HG03025 (cell line): ENCODE data around the gene GRIN2A.

Experiments used
- ATAC-seq: cut with Tn5 transposase; IDR thresholded peaks from one replicate; pipeline ENCODE4 v1.9.1; 2021; ENCODE audit warnings: mild to moderate bottlenecking, moderate library complexity; ENCODE audit not compliant: unreplicated experiment, low FRiP score

Gene GRIN2A

DNA sequence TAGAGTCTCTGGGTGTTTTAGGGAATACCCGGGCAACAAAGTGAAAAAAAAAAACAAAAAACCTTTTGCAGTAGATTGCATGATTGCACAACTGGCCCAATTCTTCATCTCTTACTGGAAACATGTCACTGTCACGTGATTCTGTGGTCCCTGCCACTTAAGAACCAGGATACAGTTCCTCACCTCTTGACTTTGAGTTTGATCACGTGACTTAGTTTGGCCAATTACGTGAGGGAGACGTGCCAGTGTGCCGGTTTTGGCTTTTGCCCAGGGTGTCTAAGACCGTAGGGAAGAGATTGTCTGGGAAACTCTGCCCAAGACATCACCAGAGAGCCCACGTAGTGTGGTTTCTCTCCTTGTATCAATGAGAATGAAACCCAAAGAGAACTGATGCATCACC is 88.7 kb downstream of the GRIN2A start:
- ATAC-seq, result no peak

DNA sequence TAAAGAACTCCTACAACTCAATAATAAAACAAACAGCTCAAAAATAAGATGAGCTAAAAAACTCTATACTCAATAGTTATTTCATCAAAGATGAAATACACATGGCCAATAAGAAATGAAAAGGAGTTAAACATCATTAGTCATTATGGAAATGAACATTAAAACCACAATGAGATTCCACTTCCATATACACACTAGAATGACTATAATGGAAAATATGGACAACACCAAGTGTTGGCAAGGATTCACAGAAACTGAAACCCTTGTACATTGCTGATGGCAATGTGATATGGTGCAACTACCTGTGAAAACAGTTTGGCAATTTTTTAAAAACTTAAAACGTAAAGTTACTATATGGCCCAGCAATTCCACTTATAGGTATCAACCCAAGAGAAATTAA is 91.4 kb downstream of the GRIN2A start:
- no peak for ATAC-seq

DNA sequence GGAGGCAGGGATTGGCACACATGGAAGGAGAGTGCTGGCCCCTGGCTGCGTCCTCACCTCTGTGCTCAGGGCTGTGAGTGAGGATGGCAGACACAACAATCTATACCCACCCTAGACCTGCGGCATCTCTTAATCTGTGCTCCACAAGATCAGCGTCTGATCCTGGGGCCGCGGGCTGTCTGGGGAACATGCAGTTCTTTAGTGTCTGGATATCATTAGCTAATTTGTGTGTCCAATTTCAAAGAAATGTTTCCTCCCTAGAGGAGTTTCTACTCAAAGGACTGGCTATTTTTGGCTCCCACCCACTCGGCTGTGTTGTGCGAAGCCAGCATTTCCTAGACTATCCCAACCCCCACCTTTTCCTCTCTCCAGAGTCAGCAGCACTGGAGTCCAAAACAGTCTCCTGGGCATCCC is 93.8 kb downstream of the GRIN2A start:
- ATAC-seq, result no peak

DNA sequence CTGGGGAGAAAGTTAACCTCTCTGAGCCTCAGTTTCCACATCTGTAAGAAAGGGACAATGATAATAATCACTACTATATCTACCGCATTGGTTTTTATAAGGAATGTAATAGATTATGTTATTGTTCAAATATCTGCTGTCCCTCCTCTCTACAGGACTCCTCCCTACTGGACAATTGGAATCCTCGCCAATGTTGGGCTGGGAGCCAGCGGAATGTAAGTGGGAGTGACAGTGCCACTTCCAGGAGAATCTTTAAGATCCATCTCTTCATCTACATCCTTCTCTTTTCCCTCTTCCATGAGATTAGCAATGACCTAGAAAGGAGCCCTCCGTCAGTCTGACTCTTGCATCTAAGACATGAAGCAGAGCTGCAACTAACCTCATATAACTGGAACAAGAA is 95.1 kb downstream of the GRIN2A start:
- ATAC-seq, result no peak

DNA sequence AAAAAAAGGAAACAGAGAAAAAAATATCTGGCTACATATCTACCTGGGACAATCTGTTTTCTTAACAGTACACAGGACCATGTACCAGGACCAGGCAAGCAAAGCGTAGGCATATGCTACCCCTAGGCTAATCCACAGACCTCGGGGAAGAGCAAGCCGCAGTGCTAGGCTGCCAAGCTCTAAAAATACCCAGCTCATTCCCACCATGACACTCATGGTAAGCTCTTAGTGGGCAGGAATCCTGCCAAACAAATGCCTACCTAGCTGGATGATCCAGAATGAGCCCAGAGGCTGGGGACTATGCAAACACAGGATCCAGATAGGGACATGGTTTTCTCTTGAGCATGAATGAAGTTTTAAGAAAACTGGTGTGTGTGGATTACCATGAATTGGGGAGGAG is 95.6 kb downstream of the GRIN2A start:
- no peak for ATAC-seq

DNA sequence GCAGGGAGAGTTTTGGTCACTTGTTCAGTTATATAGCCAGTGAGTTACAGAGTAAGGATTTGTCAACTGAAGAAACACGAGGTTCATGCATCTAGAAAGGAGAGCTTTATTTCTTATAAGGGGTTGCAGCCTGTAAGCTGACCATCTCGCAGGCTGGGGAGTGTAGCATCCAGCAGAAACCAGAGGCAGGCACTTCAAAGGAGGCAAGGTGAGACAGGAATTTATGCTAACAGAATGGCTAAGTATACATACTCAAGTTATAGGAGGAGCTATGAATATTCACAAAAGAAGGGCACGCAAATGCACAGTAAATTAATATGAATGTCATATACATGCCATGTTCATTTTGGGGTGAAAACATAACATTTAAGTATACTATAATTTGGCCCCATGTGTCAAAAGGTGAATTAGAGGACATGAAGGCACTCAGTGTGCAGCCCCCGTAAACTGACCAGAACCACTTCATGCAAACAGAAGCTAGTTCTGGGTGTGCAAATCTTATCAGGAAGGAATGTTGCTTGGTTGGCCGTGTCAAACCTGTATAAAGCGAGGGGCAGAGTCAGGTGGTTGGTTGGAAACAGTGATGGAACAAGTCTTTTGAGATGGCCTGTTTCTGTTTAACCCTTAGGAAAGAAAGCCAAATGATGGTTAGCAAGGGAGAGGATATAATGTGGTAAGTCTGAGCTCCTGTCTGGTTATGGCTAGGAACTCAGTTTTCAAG is 97.0 kb downstream of the GRIN2A start:
- ATAC-seq, result no peak

DNA sequence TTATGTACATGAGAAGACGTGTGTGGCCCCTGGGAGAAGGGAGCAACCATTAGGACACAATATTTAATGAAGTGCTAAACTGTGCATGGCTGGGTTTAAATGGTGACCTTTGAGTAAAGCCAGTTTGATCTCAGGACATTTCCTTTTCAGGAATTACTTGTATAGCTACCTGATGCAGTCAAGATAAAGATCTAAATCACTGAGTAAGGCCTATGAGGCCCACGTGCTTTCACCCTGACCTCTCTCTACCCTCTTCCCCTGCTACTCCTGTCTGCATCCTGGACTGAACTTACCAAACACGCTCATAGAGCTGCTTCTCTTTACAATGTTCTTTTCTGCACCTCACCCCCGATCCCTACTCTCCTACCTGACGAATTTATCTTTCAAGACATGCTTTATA is 98.9 kb downstream of the GRIN2A start:
- no peak for ATAC-seq

DNA sequence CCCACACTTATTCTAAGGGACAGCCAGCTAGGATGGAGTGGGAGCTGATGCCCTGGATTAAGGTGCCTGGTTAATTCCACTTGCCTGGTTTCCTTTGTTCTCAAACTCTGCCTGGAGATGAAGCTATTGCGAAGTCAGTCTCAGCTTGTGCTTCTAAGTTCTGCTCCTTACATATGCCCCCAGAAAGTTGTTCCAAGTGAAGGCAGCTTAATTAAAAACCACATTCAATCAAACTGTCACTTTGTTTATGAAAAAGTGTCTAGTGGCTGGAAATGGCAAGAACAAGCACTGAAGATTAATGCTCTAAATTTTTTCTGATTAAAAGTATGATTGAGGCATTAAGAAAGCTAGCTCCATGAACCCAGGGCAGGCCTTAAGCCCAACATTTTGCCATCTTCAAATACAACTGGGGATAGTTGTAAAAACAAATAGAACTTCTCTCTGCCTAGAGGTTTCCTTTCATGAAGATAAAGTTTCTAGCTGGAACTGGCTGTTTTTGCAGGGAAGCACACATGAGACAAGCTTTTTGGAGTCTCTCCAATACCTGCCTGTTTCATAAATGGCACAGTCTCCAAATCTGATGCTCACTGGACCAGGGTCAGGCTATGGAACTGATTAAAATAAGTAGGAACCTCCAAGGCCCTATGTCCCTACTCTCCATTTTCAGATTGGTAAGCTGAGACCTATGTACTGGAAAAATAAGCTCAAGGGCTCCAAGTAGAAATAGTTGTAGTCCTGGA is 100.9 kb downstream of the GRIN2A start:
- no peak for ATAC-seq

DNA sequence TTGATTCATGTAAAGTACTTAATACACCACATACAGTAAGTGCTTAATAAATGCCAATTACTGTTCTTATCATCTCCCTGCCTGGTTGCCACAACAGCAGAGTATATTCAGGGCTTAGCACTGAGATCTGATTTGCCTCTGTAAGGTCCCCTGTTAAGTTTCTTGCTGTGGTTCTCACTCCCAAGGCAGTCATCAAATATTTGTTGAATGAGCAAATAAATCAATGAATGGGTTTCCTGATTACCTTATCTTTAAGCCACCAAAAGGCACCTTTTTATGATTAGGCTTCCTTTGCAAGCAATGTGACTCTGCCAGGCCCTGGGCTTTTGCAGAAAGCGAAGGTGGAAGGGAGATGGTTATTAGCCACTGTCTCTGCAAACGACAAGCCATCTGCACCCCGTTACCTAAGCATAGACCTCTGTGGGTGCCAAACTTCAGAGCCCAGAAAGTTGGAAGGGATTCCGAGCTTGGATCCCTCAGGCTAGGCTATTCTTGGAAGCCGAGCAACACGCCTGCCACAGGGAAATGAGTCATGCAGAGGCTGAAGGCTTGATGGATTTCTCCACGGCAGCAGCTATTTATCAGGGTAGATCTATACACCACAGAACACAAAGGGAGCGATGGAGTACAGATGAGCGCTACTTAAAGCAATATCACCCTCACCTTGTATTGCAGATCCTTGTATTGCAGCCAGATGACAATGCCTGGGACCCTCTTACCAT is 102.0 kb downstream of the GRIN2A start:
- ATAC-seq, result no peak

DNA sequence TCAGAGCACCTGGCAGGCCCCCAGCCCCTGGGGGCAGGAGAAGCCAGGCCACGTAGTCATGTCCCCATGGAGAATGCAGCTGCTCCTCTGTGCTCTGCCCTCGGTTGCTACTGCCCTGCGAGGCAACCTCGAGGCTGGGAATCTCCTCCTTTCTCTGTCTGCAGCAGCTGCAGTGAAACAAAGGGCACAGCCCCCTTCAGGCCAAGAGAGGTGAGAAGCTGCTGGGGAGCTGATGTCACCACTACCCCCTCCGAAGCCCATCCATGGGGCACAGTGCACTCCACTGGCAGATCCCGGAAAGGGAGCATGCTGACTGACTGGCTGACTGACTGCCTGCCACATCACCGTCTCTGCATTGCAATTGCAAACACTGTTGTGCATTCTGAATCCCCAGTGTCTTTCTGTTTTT is 103.7 kb downstream of the GRIN2A start:
- ATAC-seq, result no peak

DNA sequence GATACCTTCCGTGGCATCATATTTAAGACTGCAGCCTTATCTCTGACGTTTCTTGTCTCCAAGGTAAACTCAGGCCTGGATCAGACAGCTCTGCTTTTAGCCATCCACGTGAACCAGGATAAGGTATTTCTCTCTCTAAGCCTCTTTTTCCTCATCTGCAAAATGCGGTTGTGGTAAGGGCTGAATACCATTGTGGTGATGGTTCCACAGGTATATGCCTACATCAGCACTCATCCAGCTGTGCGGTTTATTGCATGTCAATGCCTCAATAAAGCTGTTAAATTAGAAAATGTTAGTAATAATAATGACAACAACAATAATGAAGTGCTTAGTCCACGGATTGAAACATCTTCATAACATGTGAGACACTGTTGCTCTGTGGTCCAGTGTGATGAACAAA is 104.4 kb downstream of the GRIN2A start:
- no peak for ATAC-seq

DNA sequence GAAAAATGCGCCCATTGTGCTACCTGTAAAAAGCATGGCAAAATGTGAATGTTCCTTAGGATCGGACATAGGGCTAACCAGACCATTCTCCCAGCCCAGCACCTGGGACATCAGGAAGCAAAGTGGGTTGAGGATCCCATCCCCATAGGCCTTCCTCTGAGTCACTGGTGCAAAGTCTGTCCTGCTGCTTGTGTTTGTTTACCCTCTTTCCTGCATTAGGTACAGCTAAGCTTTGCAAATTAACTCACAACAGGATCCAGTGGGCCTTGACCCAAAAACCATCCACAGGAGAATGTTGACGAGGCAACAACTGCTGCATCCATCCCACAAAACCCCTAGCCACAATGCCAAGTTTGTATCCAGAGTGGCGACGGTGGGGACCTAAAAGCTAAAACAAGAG is 106.2 kb downstream of the GRIN2A start:
- no peak for ATAC-seq

DNA sequence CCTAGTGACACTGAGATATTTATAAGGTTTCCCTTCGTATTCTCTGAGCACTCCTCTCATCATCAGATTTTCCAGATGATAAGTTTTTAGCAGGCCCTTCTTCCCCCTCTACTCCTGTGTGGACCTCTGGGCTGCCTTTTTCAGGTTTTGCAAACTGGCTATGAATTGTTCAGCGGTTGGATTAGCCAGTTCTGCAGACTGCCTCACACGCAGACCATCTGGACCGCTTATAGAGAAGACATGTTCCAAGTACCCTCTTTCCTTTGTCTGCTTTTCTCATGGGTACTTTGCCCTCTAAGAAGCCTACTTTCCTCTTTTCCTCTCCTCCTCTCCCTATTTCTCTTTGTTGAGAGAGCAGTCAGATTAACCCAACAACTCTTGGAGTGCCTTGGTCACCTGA is 111.6 kb downstream of the GRIN2A start:
- ATAC-seq, result no peak

DNA sequence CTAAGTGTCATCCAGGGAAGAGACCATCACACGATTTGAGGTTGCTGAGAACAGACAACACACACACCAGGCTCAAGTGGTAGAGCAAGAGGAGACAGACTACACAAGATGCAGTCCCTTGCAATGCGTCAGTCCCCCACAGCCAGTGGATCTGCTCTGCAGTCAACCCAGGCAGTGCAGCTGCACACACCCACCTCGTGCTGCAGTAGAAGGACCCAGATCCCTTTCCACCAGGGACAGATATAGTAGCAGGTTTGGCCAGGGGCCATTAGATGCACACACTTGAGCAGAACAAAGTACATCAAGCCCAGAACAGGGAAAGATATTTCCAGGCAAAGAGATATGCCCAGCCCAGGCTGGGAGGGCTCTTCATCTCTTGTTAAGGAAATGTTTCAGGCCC is 112.9 kb downstream of the GRIN2A start:
- no peak for ATAC-seq

DNA sequence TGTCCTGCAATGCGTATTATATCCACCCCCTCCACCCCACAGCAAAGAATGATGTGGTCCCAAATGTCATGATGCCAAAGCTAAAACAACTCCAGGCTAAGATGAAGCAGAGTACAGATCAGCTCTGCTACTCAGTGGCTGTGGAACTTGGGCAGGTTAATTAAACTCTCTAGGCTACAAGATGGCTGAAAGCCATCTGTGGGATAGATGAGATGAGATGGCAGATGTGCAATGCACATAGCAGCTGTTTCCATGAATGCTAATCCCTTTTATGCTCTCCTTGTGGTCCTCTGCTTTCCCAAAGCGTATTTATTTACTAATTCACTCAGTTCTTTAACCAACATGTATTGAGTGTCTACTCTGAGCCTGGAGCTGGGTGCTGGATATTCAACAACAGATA is 114.4 kb downstream of the GRIN2A start:
- ATAC-seq, result no peak

DNA sequence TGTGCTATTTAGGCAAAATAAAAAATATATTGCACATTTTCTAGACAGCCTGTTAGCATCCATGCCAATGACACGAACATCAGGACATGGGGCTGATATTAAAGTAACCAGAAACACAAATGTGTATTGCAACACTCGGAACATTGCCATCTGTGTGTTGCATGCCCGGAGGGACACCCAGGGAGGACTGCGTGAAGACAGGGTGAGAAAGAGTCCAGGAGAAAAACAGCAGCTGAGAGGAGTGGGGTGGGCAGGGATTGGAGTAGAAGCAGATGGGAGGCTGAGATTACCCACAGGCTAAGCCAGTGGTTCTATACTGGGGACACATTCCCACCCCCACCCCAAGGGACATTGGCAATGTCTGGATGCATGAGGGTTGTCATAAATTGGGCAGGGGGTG is 114.8 kb downstream of the GRIN2A start:
- ATAC-seq, result no peak

DNA sequence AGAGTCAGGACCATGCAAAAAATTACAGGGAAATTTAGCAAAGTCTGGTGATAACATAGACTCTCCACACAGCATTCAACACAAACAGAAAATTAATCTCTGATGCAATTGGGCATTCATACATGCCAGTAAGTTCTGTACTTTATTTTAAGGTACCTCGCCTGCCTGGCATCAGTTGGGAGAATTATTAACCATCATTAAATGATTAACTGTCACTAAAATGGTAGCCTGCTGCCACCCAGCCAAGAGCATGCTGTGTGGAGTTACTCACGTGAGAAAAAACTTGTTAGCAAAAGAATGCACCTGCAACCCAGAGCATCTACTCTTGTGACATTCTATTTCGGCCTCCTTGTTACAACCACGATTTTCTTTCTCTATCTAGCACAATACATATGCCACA is 117.2 kb downstream of the GRIN2A start:
- no peak for ATAC-seq

DNA sequence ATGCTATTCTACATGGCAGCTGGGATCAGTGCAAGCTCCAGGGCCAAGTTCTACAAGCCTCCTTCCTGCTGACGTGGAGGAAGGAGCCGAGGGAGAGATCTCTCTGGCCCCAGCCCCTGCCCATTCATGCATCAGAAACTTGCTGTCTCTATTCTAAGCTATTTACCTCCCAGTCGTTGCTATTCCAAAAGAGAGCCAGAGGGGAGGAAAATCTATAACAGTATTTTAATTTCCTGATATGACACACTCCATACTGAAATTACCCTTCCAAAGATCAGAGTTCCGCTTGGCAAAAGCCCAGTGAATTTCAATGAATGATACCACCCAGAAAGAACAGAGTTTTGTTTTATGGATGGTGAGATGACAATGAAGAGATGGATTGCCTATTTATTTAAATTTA is 133.4 kb downstream of the GRIN2A start:
- no peak for ATAC-seq

DNA sequence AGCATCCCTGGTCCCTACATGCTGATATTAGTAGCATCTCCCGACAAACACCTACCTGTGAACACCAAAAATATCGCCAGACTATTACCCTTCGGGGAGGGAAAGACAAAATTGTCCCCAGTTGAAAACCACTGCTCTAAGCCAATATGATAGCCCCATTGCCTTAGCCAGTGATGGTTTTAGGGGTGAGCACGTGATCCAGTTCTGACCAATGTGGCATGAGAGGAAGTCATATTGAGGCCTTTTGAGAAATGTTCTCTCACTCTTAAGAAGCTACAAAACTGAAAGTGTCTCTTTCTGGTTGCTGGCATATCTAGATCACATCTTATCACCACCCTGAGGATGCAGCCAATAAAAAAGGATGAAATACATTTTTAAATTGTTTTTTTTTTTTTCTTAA is 136.3 kb downstream of the GRIN2A start:
- ATAC-seq, result no peak

DNA sequence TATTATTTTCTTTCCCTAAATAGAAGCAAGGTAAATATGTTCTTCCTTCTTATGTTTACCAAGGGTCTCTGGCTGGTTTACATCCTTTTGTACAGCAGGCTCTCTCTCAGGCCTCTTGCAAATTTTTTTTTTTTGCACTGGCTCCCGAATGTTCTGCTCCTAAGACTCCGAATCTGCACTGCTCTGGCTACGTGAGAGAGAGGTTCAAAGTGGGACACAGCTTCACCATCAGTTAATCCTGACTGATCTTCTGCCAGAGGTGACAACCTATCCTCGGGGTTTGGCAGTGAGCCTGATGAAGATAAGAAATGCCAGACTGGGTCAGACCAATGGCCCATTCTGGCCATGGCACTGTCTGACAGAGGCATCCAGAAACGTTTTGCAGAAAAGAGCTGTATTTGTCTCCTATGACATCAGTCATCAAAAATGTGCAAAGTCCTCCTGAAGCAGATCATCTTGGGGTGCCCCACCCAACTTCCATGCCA is 136.9 kb downstream of the GRIN2A start:
- ATAC-seq, result no peak
